HG03196 (cell line): Measurements from ENCODE around the gene VANGL1.

Experiments used
- ATAC-seq: cut with Tn5 transposase; IDR thresholded peaks from one replicate; pipeline ENCODE4 v1.9.1; 2021; ENCODE audit not compliant: unreplicated experiment

Gene VANGL1

GRCh38 chr1:115666702-115667101, 24.9 kb downstream of the VANGL1 start:
- ATAC-seq = no peak

DNA sequence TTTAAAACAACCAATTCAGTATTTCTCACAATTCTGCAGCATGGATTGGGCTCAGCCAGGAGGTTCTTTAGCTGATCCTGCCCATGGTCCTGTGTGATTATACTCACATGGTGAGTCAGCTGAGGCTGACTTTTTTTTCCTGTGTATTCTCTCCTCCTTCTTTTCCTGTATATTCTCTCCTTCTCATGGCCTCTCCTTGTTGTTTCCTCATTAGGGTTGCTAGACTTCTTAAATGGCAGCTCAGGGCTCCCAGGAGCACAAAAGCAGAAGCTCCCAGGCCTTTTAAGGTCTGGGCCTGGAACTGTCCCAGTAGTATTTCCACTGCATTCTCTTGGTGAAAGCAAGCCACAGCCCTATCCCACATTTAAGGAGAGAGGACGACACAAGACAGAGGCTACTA, 26.8 kb downstream of the VANGL1 start:
- ATAC-seq = no peak

- no peak for ATAC-seq
Measured at GRCh38 chr1:115669002-115669673, 27.4 kb downstream of the VANGL1 start.

DNA sequence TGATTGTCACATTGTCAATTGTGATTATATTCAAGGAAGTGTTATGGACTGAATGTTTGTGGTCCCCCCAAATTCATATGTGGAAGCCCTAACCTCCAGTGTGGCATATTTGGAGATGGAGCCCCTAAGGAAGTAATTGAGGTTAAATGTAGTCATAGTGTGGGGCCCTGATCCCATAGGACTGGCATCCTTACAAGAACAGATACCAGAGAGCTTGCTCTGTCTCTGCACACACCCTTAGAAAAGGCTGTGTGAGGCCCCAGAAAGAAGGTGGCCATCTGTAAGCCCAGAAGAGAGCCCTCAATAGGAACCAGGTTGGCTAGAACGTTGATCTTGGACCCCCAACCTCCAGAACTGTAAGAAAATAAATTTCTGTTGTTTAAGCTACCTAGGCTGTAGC, 28.1 kb downstream of the VANGL1 start:
- ATAC-seq = no peak

DNA sequence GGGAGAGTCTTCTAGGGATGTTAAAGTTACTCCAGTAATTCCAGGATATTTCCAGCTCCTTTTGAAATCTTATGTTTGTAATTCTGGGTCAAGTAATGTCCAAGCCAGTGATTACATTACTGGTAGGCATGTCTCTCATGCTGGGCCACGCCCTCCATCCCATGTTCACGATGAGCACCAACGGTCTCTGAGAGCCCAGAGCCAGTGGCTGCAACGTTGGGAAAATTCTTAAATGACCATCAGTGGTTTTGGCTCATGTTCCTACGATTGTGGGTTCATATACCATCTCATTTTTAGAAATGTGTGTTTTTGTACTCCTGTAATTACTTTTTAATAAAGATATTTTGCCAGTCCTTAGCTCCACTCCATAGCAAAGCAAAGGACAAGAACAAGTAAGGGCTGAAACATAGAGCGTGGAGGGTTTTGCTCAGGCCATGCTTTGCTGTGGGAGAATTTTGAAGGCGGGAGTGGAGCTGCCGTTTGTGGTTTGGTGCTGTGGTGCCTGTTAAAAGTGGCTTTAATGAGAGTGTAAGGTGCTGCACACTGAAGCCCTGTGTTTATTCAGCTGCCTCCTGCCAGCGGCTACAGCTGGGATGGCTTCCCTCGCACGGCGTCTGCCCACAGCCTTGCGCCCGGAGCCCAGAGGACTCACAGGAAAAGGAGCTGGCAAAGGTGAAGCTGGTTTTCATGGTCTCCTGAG, 28.9 kb downstream of the VANGL1 start:
- no peak for ATAC-seq

- no peak for ATAC-seq
Measured at GRCh38 chr1:115671176-115671934, 29.6 kb downstream of the VANGL1 start.

GRCh38 chr1:115672224-115673009, 30.6 kb downstream of the VANGL1 start:
- ATAC-seq = no peak

GRCh38 chr1:115676498-115677181, 34.9 kb downstream of the VANGL1 start:
- no peak for ATAC-seq

DNA sequence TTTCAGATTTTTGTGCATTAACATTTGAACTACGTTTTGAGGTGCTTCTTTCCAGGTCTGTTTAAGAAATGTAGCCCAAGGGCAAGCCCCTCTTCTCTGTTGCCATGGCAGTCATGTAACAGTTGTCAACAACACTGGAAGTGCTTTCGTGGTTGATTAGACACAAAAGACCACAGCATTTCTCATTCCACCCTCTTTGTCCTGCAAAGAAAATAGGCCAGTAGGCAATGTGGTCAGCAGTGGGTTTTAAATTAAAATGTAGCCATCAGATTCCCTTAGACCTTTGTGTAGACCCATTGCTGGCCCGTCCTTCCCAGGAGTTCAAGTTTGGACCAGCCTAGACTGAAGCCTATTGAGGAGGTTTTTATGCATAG, 35.4 kb downstream of the VANGL1 start:
- ATAC-seq = no peak

DNA sequence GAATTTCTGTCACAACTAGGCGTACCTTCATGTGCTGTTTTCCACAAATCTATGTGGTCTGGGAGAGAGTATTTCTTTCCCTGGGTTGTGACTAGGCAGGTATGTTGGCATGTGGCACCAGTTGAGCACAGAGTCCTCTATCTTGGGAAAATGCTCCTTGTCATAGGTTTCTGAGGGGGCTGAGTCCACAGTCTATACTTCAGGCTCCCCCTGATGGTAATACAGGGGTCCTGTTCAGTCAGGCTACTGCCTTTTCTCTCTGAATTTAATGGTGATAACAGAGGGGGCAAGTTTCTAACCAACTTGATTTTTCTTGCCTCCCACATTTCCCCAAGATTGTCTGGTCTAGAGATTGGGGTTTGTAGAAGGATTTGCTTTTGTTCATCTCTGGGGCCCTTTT, 35.8 kb downstream of the VANGL1 start:
- no peak for ATAC-seq

DNA sequence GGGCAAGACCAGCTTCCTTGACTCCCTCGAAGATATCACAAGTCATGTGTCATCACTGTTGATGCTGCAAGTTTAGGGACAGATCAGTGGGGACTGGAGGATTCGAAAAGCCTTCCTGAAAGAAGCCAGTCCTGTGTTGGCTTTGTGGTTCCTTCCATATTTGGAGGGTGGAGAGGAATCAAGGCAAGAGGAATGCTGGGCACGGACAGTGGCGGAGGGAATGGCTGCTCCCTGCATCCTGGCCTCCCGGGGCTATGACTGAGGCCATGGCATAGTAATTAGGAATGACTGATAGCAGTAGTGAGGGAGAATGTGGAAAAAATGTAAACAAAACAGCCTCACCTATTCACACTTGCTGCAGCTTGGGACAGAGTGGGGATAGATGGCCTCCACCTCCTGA, 36.4 kb downstream of the VANGL1 start:
- ATAC-seq = no peak

DNA sequence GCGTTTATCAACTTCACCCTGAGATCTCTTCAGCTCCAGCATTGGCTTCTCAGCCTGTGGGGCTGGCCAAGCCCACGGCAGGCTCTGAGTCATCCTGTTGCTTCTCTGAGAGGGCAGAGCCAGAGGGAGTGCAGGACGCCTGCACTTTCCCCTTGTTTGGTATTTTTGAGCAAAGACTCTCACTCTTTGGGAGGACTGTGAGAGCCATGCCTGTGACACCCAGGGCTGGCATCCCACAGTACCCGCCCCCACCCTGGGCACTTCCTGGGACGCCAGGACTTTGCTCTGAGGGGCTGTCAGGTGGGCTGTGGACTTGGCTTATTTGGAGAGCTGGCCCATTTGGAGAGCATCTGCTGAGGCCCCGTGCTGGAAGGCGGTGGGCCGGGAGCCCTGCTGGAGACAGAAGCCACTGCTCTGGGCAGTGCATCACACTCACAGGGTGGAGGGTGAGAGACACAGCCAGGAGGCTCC, 37.4 kb downstream of the VANGL1 start:
- ATAC-seq = no peak

- no peak for ATAC-seq
Measured at GRCh38 chr1:115680730-115681111, 39.0 kb downstream of the VANGL1 start.

- no peak for ATAC-seq
Measured at GRCh38 chr1:115682792-115683191, 41.0 kb downstream of the VANGL1 start.

- no peak for ATAC-seq
Measured at GRCh38 chr1:115685029-115685705, 43.4 kb downstream of the VANGL1 start.

- ATAC-seq = no peak
Measured at GRCh38 chr1:115687744-115688143, 46.0 kb downstream of the VANGL1 start.

- no peak for ATAC-seq
Measured at GRCh38 chr1:115690972-115691371, 49.2 kb downstream of the VANGL1 start.

GRCh38 chr1:115692224-115692623, 50.5 kb downstream of the VANGL1 start:
- no peak for ATAC-seq

DNA sequence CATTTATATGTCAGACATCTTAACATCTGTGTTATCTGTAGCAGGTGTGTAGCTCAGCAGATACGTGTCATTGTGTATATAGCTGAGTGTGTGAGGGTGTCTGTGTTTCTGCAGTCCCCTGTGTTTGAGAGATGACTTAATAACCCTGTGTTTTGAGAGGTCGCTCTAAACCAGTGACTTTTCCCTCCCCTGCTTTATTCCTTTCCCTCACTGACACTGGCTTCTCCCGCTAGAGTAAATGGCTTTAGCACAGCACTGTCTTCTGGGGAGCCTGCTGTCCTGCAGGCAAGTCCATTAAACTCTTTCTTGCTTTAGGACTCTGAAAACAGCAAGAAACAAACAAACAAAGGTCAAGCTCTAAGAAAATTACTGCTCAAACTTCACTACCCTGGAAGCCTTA, 53.0 kb downstream of the VANGL1 start:
- ATAC-seq = no peak

- no peak for ATAC-seq
Measured at GRCh38 chr1:115697619-115698018, 55.8 kb downstream of the VANGL1 start.
